ENCODE measurements around the gene JPH4. TPM values are rescaled to one million over a fixed set of nuclear protein-coding genes. Genes with fewer than 3 reads are reported as not detected.

Gene JPH4
- total and polyA plus RNA-seq, 2 of the 8 experiments (the other 6 are each of a cell fraction or from before 2014, with no cell fraction given), result 23.9 to 46.7 TPM

- Histone ChIP-seq H3K4ac (replicated peaks; ENCODE audit: insufficient read length, low read depth, low read length) (no peak overlapping the region), H3K56ac (replicated peaks; ENCODE audit: insufficient read length, low read depth, low read length) (no peak overlapping the region), H3K79me2 (ENCODE audit: control insufficient read depth in 1 of 2, insufficient read depth in 2 of 2, low read length in 2 of 2) (no peaks in the 10 kb centered on the region), H3K9ac (replicated peaks in 1 of 4; ENCODE audit: extremely low read depth in 1 of 4, low read depth in 3 of 4, low read length in 3 of 4) (no peak overlapping the region), H2BK15ac (ENCODE audit: low read length) (no peak overlapping the region), H3K4me2 (ENCODE audit: insufficient read depth in 1 of 2, low read depth in 2 of 2, low read length in 2 of 2) (no peak overlapping the region), H3K23me2 (ENCODE audit: low read depth, low read length) (no peaks in the 10 kb centered on the region), H2BK20ac (ENCODE audit: low read length) (no peak overlapping the region), H4K8ac (ENCODE audit: extremely low read depth, insufficient read depth, low read length) (no peak overlapping the region), H3K4me1 (replicated peaks in 1 of 4; ENCODE audit: control insufficient read depth in 3 of 4, insufficient read depth in 4 of 4, low read length in 3 of 4) (no peaks in the 10 kb centered on the region), H3K27me3 (replicated peaks in 1 of 4; ENCODE audit: control insufficient read depth in 3 of 4, extremely low read depth in 1 of 4, insufficient read depth in 3 of 4, low read length in 3 of 4) (no peaks in the 10 kb centered on the region), H3K18ac (ENCODE audit: extremely low read depth, low read length) (no peak overlapping the region), H2BK5ac (ENCODE audit: low read depth, low read length) (no peak overlapping the region), H3K23ac (ENCODE audit: insufficient read length) (no peak overlapping the region), H3K14ac (ENCODE audit: insufficient read length) (no peak overlapping the region), H2BK120ac (replicated peaks; ENCODE audit: low read depth, low read length) (no peak overlapping the region), H3K27ac (ENCODE audit: low read depth, low read length) (no peak overlapping the region), H3K4me3 (ENCODE audit: extremely low read depth in 1 of 4, insufficient read depth in 2 of 4, low read depth in 3 of 4, low read length in 4 of 4) (no peak overlapping the region), H3K9me3 (ENCODE audit: insufficient read depth in 2 of 2, low read depth in 1 of 2, low read length in 1 of 2) (peaks cover 33 to 36% of the 10 kb centered on the region in 2 experiments), H4K5ac (ENCODE audit: insufficient read length, low read depth, low read length) (no peak overlapping the region), H4K20me1 (replicated peaks in 1 of 2; ENCODE audit: control insufficient read depth in 1 of 2, insufficient read depth in 2 of 2, low read length in 2 of 2) (no peaks in the 10 kb centered on the region), H4K91ac (replicated peaks; ENCODE audit: insufficient read length, low read length) (no peak overlapping the region), H2BK12ac (ENCODE audit: low read depth, low read length) (no peak overlapping the region), H3K36me3 (ENCODE audit: control insufficient read depth in 2 of 4, insufficient read depth in 4 of 4, low read length in 3 of 4) (no peaks in the 10 kb centered on the region), H2AK5ac (ENCODE audit: low read depth, low read length) (no peak overlapping the region), H2AFZ (ENCODE audit: low read length) (no peak overlapping the region), H3K79me1 (ENCODE audit: low read depth, low read length) (no peaks in the 10 kb centered on the region)
- 66% methylated on average over 6 of the region's 6 CpGs; no CpG with 5 or more reads in 1 of the 2 experiments for WGBS, 2 experiments (ENCODE audit: extremely low coverage in 1 of 2, insufficient coverage in 1 of 2, insufficient read length in 1 of 2, insufficient replicate concordance in 2 of 2, low coverage in 1 of 2, low lambda C conversion rate in 2 of 2, missing lambda C conversion rate in 1 of 2)
- CTCF ChIA-PET (ENCODE audit: partially characterized antibody), result interaction anchor here (1.4 to 6.5 kb wide), 2 partner anchors 10 to 18 kb away, joined by 3 to 36 read pairs; no protein-coding TSS in a partner anchor
- POLR2A ChIA-PET (ENCODE audit: partially characterized antibody), result no interaction called here
- DNase-seq (ENCODE audit: low read depth in 1 of 2, low spot score in 2 of 2) (no peak), FAIRE-seq (no peak)
- no peak for TF ChIP-seq CBX8 (IDR thresholded peaks at IDR 0.05; ENCODE audit: borderline replicate concordance, low read depth, low read length)
- TF ChIP-seq MAX (IDR thresholded peaks at IDR 0.05), result no peak
- no peak for TF ChIP-seq HDAC2 (IDR thresholded peaks at IDR 0.05; ENCODE audit: borderline replicate concordance in 1 of 2, low read depth in 2 of 2, low read length in 2 of 2)
- TF ChIP-seq MAFK (IDR thresholded peaks at IDR 0.05; ENCODE audit: low read depth, low read length), result no peak
- no peak for TF ChIP-seq POLR2AphosphoS5 (IDR thresholded peaks at IDR 0.05; ENCODE audit: low read depth, low read length)
- no peak for TF ChIP-seq SAP30 (IDR thresholded peaks at IDR 0.05; ENCODE audit: insufficient read depth, insufficient replicate concordance, low read length)
- no peak for TF ChIP-seq E2F6 (IDR thresholded peaks at IDR 0.05)
- no peak for TF ChIP-seq RXRA (IDR thresholded peaks at IDR 0.05; ENCODE audit: insufficient read depth, low read depth, low read length)
- no peak for TF ChIP-seq GTF2F1 (IDR thresholded peaks at IDR 0.05; ENCODE audit: borderline replicate concordance, low read depth, low read length)
- no peak for TF ChIP-seq RNF2 (IDR thresholded peaks at IDR 0.05; ENCODE audit: borderline replicate concordance, low read depth, low read length, missing control alignments, poor library complexity, severe bottlenecking)
- TF ChIP-seq SUZ12 (IDR thresholded peaks at IDR 0.05; ENCODE audit: low read length), result no peak
These were observed 42.8 kb upstream of the JPH4 start for GRCh38 chr14:23621204-23621931.

Data from H1 (cell line).